Transverse colon (tissue), 4 donors: Measurements from ENCODE around the gene TXN2.

Experiments used
- POLR2A ChIP-seq: fragments of 450-650 bp; IDR thresholded peaks from one replicate; pipeline ENCODE4 v1.6.1; 2016; ENCODE audit warnings: antibody characterized with exemption, mild to moderate bottlenecking, moderate library complexity
- POLR2AphosphoS5 ChIP-seq, 3 donors: sonication (generic); formaldehyde crosslinking; IDR thresholded peaks; one replicate each; pipeline ENCODE4 v1.6.1; 2016; ENCODE audit warnings: antibody characterized with exemption in 3 of 3
- TF ChIP-seq, protein P1 (sequence below), 5 experiments: fragments of 200-600 bp in 3 of 5; fragments of 450-650 bp in 2 of 5; sonication (generic) in 3 of 5; IDR thresholded peaks; 1 replicate in 2 of 5; 2 replicates in 3 of 5; pipeline ENCODE4 v1.5.1; 2016 to 2017; ENCODE audit warnings: antibody characterized with exemption in 5 of 5, inconsistent platforms in 3 of 5, mild to moderate bottlenecking in 2 of 5, moderate library complexity in 1 of 5

DNA sequence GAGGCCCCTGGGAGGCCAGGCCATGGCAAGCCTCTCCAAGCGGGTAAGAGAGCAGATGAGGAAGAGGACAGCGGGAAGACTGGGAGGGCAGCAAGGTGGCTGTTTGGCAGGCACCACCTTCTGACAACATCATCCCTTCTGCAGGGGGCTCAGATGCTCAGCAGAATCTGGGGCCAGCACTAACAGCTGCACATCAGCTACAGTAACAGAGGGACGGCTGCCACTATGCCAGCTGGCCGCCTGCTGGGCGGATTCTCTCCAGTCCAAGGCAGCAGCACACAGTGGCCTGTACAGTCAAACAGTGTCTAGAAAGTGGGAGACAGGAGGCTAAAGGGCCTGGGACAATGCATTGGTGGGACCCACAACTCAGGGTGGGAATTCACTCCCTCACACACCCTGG lies 10.7 kb upstream of the TXN2 start:
- TF ChIP-seq, protein P1, sequence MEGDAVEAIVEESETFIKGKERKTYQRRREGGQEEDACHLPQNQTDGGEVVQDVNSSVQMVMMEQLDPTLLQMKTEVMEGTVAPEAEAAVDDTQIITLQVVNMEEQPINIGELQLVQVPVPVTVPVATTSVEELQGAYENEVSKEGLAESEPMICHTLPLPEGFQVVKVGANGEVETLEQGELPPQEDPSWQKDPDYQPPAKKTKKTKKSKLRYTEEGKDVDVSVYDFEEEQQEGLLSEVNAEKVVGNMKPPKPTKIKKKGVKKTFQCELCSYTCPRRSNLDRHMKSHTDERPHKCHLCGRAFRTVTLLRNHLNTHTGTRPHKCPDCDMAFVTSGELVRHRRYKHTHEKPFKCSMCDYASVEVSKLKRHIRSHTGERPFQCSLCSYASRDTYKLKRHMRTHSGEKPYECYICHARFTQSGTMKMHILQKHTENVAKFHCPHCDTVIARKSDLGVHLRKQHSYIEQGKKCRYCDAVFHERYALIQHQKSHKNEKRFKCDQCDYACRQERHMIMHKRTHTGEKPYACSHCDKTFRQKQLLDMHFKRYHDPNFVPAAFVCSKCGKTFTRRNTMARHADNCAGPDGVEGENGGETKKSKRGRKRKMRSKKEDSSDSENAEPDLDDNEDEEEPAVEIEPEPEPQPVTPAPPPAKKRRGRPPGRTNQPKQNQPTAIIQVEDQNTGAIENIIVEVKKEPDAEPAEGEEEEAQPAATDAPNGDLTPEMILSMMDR (IDR thresholded peaks at IDR 0.05) = no peak
- TF ChIP-seq POLR2A = no peak
- no peak for TF ChIP-seq POLR2AphosphoS5 (IDR thresholded peaks at IDR 0.05)
